Glomerular endothelial cell (primary cell): ENCODE measurements around the gene SIK1. TPM values are rescaled to one million over a fixed set of nuclear protein-coding genes. Genes with fewer than 3 reads are reported as not detected.

Experiments
- DNase-seq: peaks from one replicate; pipeline ENCODE4 v3.0.0-alpha.2; 2011; ENCODE audit warnings: low read depth, low spot score; ENCODE audit errors: extremely low read depth
- total RNA-seq: library from RNA; depleted of rRNA; stranded (reverse); fragments of >200 nt; gene quantifications from 2 replicates; pipeline ENCODE4 v1.2.3, GENCODE V29; 2015

Gene SIK1
- total RNA-seq, 1 donor from 2014 or later: 14.8 TPM

DNA sequence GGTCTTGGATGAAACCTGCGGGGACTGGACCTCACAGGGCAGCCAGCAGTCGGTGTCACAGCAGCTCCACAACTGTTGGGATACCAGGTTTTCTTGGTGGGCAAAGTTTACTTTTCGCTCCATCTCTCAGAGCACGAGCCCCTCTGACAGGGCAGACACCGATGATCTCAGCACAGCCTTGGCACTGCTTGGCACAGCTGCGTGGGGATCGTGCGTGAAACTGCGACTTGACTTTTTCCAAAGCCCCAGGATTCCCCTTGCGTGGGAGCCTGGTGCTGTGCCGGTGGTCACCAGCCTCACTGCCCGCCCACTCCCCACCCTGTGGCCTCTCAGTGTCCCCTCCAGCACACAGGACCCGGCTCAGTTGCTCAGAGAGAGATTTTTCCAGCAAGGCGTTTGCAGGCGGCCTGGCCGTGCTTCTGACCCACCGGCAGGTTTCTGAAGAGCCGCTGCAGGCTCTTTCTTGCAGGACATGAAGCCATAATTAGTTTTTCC is 57.3 kb downstream of the SIK1 start:
- DNase-seq: no peak

DNA sequence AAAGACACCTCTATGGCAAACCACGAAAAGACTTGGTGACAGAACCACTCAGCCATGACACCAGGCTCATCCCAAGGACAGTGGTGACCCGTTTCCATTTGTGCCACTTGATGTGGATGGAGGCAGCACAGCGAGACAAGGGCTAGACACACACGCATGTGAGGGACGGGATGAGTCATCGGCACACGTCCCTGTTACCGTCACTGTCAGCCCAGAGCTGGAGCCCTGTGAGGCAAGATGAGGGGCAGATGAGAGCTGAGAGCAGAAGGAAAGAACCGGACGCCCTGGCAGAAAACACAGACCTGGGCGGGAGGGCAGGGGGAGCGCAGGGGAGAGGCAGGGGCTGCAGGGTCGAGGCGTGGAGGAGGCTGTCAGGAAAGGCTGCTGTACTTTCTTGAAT is 57.8 kb downstream of the SIK1 start:
- no peak for DNase-seq

DNA sequence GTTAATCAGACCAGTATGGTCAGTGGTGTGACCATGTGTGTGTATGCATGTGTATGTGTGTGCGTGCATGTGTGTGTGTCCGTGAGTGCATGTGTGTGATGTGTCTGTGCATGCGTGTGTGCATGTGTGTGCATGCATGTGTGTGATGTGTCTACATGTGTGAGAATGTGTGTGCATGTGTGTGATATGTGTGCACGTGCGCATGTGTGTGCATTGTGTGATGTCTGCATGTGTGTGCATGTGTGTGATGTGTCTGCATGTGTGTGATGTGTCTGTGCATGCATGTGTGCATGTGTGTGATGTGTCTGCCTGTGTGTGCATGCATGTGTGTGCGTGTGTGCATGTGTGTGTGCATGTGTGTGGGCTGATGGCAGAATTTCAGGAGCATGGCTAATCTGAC is 58.2 kb downstream of the SIK1 start:
- no peak for DNase-seq

DNA sequence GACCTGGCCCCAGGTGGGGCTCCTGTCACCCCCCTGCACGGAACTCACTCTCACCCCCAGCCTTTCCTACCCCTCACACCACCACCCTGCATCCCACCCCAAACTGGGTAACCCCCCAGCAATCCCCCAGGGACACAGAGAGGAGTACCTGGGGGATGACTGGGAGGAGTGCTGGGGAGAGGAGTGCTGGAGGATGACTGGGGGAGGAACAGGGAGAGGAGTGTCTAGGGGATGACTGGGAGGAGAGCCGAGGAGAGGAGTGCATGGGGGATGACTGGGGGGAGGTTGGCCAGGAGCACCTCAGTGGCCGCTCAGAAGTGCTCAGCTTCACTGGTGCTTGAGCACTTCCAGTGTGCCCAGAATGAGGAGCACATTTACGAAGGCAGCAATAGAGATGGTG is 59.1 kb downstream of the SIK1 start:
- DNase-seq: no peak

DNA sequence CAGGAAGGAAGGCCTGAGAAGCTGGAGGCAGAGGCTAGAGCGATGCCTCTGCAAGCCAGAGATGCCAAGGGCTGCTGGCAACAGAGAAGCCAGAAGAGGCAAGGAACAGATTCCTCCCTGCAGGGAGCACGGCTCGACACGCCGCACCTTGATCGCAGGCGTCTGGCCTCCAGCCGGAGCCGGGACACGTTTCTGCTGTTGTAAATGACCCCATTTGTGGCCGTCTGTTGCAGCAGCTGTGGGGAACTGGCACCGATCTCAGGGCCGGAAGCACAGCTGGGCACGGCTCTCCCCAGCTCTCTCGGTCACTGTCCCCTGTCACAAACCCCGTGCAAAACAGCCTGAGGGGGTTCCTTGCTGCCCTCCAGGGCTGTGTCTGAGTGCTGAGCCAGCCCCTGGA is 59.6 kb downstream of the SIK1 start:
- no peak for DNase-seq

DNA sequence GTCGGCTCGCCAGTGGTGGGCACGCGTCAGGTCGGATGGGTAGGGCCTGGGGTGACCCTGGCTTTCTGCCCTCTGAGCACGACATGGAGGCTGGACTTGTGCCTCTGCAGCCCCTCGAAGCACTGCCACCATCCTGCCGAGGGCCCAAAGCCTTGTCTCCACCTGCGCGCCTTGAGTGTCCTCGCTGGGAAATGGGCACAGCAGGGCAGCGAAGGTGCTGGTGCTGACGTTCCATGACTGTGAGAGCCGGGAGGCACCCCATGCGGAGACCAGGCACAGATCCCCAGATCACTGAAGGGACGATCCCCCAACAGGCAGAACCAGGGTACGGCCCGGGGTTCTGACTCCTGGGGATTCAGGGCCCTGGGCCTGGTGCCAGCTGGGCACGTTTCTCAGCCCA is 60.3 kb downstream of the SIK1 start:
- DNase-seq: no peak

DNA sequence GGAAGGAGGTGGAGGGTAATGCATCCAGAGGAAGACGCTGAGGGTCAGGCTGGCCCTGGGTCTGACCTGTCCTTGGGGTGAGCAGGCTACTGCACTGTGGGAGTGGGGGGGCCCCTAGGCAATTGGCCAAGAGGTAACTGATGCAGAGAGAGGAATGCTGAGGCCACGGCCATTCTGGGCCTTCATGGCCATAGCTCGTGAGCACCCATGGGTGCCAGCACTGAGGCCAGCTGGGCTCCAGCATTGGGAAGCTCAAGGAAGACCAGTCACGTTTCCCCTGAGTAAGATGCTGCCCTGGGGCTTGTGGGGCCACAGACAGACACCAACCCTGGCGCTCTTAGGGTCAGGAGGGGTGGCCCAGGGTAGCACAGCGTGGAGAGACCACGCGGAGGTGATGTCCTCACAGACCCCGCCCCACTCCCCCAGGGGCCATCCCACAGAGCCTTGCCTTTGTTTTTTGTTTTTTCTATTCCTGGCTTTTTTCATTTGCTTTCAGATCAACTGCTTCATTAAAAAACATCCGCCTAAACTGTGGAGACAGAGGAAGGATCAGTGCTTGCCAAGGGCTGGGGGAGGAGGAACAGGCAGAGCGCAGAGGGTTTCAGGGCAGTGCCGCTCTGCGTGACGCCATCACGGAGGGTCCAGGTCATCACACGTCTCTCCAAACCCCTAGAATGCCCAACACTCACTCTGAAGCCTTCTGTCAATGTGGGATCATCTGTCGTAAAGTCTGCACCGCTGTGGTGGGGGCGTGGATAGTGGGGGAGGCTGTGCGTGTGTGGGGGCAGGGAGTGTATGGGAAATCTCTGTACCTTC is 61.1 kb downstream of the SIK1 start:
- DNase-seq: no peak

DNA sequence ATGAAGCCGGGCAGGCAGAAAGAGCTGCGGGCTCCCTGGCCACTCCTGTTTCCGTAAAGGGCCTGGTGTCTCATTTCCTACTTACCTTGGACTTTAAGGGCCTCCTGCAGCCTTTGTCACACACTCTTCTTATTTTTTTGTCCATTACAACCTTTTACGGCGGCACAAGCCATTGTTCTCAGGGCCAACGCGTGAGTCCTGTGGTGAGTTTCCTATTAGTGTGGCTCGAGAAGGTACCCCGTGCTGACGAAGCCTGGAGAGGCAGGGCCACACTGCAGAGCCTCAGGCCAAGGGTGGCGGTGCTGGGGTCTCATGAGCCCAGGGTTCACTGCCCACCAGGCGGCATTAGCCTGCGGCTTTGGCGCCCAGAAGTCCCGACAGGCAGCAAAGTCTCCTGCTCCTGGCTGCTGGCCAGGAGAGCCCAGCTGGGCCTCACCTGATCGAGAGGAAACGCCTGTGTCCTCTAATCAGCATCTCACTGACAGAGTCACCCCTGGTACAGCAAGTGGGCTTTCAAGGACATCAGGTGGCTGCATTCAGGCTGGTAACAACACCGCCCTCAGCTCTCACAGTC is 62.0 kb downstream of the SIK1 start:
- no peak for DNase-seq

Other genes with a start within 250 kb of the SIK1 start
- 0.24 and 1.7 TPM in 2 replicates for gene HSF2BP, start 232.4 kb upstream of the SIK1 start, total RNA-seq
- gene RRP1B, start 232.4 kb upstream of the SIK1 start, total RNA-seq: 30.9 and 41.0 TPM in 2 replicates